MM.1S (cell line): ENCODE data around the gene SMPD3.

Experiments used
- DNase-seq: peaks from one replicate; pipeline ENCODE4 v3.0.0-alpha.2; 2015
- H2AFZ ChIP-seq: fragments of 300-600 bp; sonication (generic); 2 replicates; pipeline ENCODE4 v1.6.0; 2016; ENCODE audit warnings: antibody characterized with exemption, low read length
- H3F3A ChIP-seq: fragments of 300-600 bp; sonication (generic); 2 replicates; pipeline ENCODE4 v1.6.1; 2016; ENCODE audit warnings: mild to moderate bottlenecking, antibody characterized with exemption, low read length, moderate library complexity, mixed read lengths; ENCODE audit not compliant: insufficient read depth
- H3K27ac ChIP-seq: fragments of 300-600 bp; sonication (generic); 2 replicates; pipeline ENCODE4 v1.5.1; 2016; ENCODE audit warnings: mild to moderate bottlenecking, low read length
- H3K27me3 ChIP-seq: fragments of 300-600 bp; sonication (generic); replicated peaks from 2 replicates; pipeline ENCODE4 v1.6.0; 2016; ENCODE audit warnings: low read length; ENCODE audit not compliant: insufficient read depth
- H3K36me3 ChIP-seq: fragments of 300-600 bp; sonication (generic); replicated peaks from 2 replicates; pipeline ENCODE4 v1.6.1; 2016; ENCODE audit warnings: mild to moderate bottlenecking, low read length, mixed read lengths; ENCODE audit not compliant: insufficient read depth
- H3K4me1 ChIP-seq: fragments of 300-600 bp; sonication (generic); 2 replicates; pipeline ENCODE4 v1.6.1; 2016; ENCODE audit warnings: low read length, mixed read lengths
- H3K4me2 ChIP-seq: fragments of 300-600 bp; sonication (generic); 2 replicates; pipeline ENCODE4 v1.6.0; 2016; ENCODE audit warnings: low read depth, low read length
- H3K4me3 ChIP-seq: fragments of 300-600 bp; sonication (generic); 2 replicates; pipeline ENCODE4 v1.5.1; 2016; ENCODE audit warnings: low read length, mixed read lengths
- H3K79me2 ChIP-seq: fragments of 300-600 bp; sonication (generic); 2 replicates; pipeline ENCODE4 v1.6.1; 2016; ENCODE audit warnings: mixed run types, low read length, mixed read lengths
- H3K9ac ChIP-seq: fragments of 300-600 bp; sonication (generic); 2 replicates; pipeline ENCODE4 v1.6.1; 2016; ENCODE audit warnings: low read length, mixed read lengths
- H3K9me2 ChIP-seq: fragments of 300-600 bp; sonication (generic); replicated peaks from 2 replicates; pipeline ENCODE4 v1.6.1; 2016; ENCODE audit warnings: mild to moderate bottlenecking, low read length, mixed read lengths; ENCODE audit not compliant: insufficient read depth
- H3K9me3 ChIP-seq: fragments of 300-600 bp; sonication (generic); replicated peaks from 2 replicates; pipeline ENCODE4 v1.6.1; 2016; ENCODE audit warnings: mild to moderate bottlenecking, low read length, mixed read lengths; ENCODE audit not compliant: insufficient read depth
- H4K20me1 ChIP-seq: fragments of 300-600 bp; sonication (generic); 2 replicates; pipeline ENCODE4 v1.6.1; 2016; ENCODE audit warnings: mild to moderate bottlenecking, low read length, moderate library complexity, mixed read lengths; ENCODE audit not compliant: insufficient read depth
- CTCF ChIP-seq: fragments of 300-600 bp; sonication (generic); IDR thresholded peaks from 2 replicates; pipeline ENCODE4 v1.5.1; 2016; ENCODE audit warnings: antibody characterized with exemption, low read length, mixed read lengths
- EZH2 ChIP-seq: fragments of 300-600 bp; sonication (generic); optimal IDR thresholded peaks from 2 replicates; pipeline ENCODE3; 2017; ENCODE audit warnings: low read depth, mild to moderate bottlenecking, antibody characterized with exemption, low read length, mixed read lengths
- EZH2phosphoT487 ChIP-seq: fragments of 300-600 bp; sonication (generic); IDR thresholded peaks from 2 replicates; pipeline ENCODE4 v1.6.1; 2018; ENCODE audit warnings: antibody characterized with exemption, low read length

The SMPD3 gene

GRCh38 chr16:68421076-68421475 is 27.2 kb downstream of the SMPD3 start:
- TF ChIP-seq EZH2 (no peak), EZH2phosphoT487 (no peak)
- peaks cover 13% of the 10 kb centered on the region for H3F3A ChIP-seq
- no peaks in the 10 kb centered on the region for H4K20me1 ChIP-seq
- H3K27me3 ChIP-seq, result no peaks in the 10 kb centered on the region
- no peak overlapping the region for H3K27ac ChIP-seq
- H3K4me1 ChIP-seq, result peaks cover 23% of the 10 kb centered on the region
- H3K36me3 ChIP-seq, result no peaks in the 10 kb centered on the region
- no peak overlapping the region for H3K9ac ChIP-seq
- no peaks in the 10 kb centered on the region for H3K9me2 ChIP-seq
- H3K79me2 ChIP-seq, result peaks cover 11% of the 10 kb centered on the region; the same call in 1 of the 2 replicates
- H3K4me3 ChIP-seq, result no peak overlapping the region
- no peaks in the 10 kb centered on the region for H3K9me3 ChIP-seq
- DNase-seq, result no peak
- H2AFZ ChIP-seq, result no peak overlapping the region
- H3K4me2 ChIP-seq, result no peak overlapping the region

GRCh38 chr16:68420366-68420942 is 27.9 kb downstream of the SMPD3 start:
- no peak overlapping the region for H3K4me2 ChIP-seq
- H3K79me2 ChIP-seq, result peaks cover 11% of the 10 kb centered on the region; the same call in 1 of the 2 replicates
- H3F3A ChIP-seq, result peaks cover 13% of the 10 kb centered on the region
- no peak overlapping the region for H3K9ac ChIP-seq
- no peak for DNase-seq
- no peak overlapping the region for H2AFZ ChIP-seq
- H3K4me3 ChIP-seq, result no peak overlapping the region
- H3K9me3 ChIP-seq, result no peaks in the 10 kb centered on the region
- H3K27me3 ChIP-seq, result no peaks in the 10 kb centered on the region
- peaks cover 23% of the 10 kb centered on the region for H3K4me1 ChIP-seq
- TF ChIP-seq EZH2phosphoT487 (no peak), CTCF (no peak), EZH2 (no peak)
- no peaks in the 10 kb centered on the region for H3K9me2 ChIP-seq
- no peaks in the 10 kb centered on the region for H4K20me1 ChIP-seq
- no peaks in the 10 kb centered on the region for H3K36me3 ChIP-seq
- no peak overlapping the region for H3K27ac ChIP-seq

- no peaks in the 10 kb centered on the region for H3K27me3 ChIP-seq
- no peak for TF ChIP-seq EZH2
- TF ChIP-seq CTCF, result no peak
- TF ChIP-seq EZH2phosphoT487, result no peak
- peaks cover 23% of the 10 kb centered on the region for H3K4me1 ChIP-seq
- peak overlapping the region; percentile 76 for H3K27ac ChIP-seq
- peak; percentile 92 for DNase-seq
- H3K79me2 ChIP-seq, result peaks cover 11% of the 10 kb centered on the region; the same call in 1 of the 2 replicates
- no peaks in the 10 kb centered on the region for H3K36me3 ChIP-seq
- no peaks in the 10 kb centered on the region for H3K9me3 ChIP-seq
- peaks cover 13% of the 10 kb centered on the region for H3F3A ChIP-seq
- peak overlapping the region; percentile 12; the same call in 1 of the 2 replicates for H3K9ac ChIP-seq
- H2AFZ ChIP-seq, result peak overlapping the region; percentile 60
- peak overlapping the region; percentile 79 for H3K4me2 ChIP-seq
- no peaks in the 10 kb centered on the region for H3K9me2 ChIP-seq
- peak overlapping the region; percentile 33 for H3K4me3 ChIP-seq
- no peaks in the 10 kb centered on the region for H4K20me1 ChIP-seq
These were observed 30.5 kb downstream of the SMPD3 start for GRCh38 chr16:68417711-68418301.
